Measurements from ENCODE around the gene CADM1. TPM values are rescaled to one million over a fixed set of nuclear protein-coding genes. Genes with fewer than 3 reads are reported as not detected.

The CADM1 gene
- total and polyA plus RNA-seq, 4 donors = 13.0 to 40.6 (median 28.9) TPM

DNA sequence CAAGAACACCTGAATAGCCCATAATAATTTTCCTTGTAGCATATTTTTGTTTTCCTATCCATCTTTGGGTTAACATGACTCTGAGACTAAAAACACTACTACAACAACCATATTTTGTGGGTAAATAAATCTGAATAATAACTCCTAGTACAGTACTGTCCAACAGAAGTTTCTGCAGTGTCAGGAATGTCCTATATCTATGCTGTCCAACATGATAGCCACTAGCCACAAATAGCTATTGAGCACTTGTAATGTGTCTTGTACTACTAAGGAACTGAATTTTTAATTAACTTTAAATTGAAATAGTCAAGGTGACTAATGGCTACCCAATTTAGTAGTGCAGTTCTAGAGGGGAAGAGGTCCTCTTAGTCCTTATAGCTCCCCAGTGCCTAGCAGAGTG is 135.6 kb downstream of the CADM1 start (continued):
- TF ChIP-seq, protein P1, sequence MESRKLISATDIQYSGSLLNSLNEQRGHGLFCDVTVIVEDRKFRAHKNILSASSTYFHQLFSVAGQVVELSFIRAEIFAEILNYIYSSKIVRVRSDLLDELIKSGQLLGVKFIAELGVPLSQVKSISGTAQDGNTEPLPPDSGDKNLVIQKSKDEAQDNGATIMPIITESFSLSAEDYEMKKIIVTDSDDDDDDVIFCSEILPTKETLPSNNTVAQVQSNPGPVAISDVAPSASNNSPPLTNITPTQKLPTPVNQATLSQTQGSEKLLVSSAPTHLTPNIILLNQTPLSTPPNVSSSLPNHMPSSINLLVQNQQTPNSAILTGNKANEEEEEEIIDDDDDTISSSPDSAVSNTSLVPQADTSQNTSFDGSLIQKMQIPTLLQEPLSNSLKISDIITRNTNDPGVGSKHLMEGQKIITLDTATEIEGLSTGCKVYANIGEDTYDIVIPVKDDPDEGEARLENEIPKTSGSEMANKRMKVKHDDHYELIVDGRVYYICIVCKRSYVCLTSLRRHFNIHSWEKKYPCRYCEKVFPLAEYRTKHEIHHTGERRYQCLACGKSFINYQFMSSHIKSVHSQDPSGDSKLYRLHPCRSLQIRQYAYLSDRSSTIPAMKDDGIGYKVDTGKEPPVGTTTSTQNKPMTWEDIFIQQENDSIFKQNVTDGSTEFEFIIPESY (IDR thresholded peaks at IDR 0.05) = no peak

DNA sequence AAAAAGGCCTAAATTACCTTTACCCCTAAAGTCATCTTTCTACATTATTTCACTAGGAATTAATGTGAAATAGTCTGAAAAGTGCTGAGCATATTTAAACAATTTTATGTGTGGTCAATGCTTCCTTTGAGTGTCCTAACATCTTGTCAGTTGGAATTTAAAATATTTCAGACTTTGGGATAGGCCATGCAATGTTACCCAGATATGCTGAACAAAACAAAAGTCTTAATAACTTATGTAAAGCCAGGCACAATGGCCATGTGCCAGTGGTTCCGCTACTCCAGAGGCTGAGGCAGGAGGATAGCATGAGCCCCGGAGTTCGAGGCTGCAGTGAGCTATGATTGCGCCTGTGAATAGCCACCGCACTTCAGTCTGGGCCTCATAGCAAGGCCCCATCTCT is 137.4 kb downstream of the CADM1 start:
- DNase-seq (ENCODE audit: low spot score) = no peak
- Histone ChIP-seq H3K27ac (ENCODE audit: low read depth in 1 of 2, low read length in 2 of 2) (no peak overlapping the region), H3K9me3 (ENCODE audit: control insufficient read depth in 4 of 4, low read length in 3 of 4) (no peaks in the 10 kb centered on the region), H3K9ac (ENCODE audit: low read depth in 1 of 2, low read length in 2 of 2) (no peak overlapping the region), H3K27me3 (ENCODE audit: control insufficient read depth in 4 of 4, insufficient read depth in 4 of 4, low read length in 3 of 4) (no peaks in the 10 kb centered on the region), H3K36me3 (ENCODE audit: control insufficient read depth in 4 of 4, insufficient read depth in 3 of 4, low read depth in 1 of 4, low read length in 3 of 4) (peaks cover 0 to 3% (median 0%) of the 10 kb centered on the region in 4 donors), H3K4me3 (ENCODE audit: low read depth in 1 of 3, low read length in 3 of 3) (no peak overlapping the region), H3K4me1 (ENCODE audit: control insufficient read depth in 4 of 4, insufficient read depth in 4 of 4, low read length in 3 of 4) (no peaks in the 10 kb centered on the region)
- WGBS = 95% methylated on average over 5 of the region's 5 CpGs
- no peak for TF ChIP-seq EGR1 (IDR thresholded peaks at IDR 0.05; ENCODE audit: low read depth in 2 of 2)
- TF ChIP-seq, protein P2, sequence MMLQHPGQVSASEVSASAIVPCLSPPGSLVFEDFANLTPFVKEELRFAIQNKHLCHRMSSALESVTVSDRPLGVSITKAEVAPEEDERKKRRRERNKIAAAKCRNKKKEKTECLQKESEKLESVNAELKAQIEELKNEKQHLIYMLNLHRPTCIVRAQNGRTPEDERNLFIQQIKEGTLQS (IDR thresholded peaks at IDR 0.05) = no peak
- no peak for TF ChIP-seq RAD21 (IDR thresholded peaks at IDR 0.05)
- TF ChIP-seq YY1 (IDR thresholded peaks at IDR 0.05) = no peak
- TF ChIP-seq, protein P3, sequence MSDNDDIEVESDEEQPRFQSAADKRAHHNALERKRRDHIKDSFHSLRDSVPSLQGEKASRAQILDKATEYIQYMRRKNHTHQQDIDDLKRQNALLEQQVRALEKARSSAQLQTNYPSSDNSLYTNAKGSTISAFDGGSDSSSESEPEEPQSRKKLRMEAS (IDR thresholded peaks at IDR 0.05) = no peak
- no peak for TF ChIP-seq RXRA (IDR thresholded peaks at IDR 0.05)
- TF ChIP-seq HNF4G (IDR thresholded peaks at IDR 0.05) = no peak
- TF ChIP-seq TAF1 (conservative IDR thresholded peaks at IDR 0.05) = no peak
- no peak for TF ChIP-seq FOXA2 (IDR thresholded peaks at IDR 0.05)
- no peak for TF ChIP-seq GABPA (IDR thresholded peaks at IDR 0.05 in 1 of 2, conservative IDR thresholded peaks at IDR 0.05 in 1 of 2)
- TF ChIP-seq, protein P4, sequence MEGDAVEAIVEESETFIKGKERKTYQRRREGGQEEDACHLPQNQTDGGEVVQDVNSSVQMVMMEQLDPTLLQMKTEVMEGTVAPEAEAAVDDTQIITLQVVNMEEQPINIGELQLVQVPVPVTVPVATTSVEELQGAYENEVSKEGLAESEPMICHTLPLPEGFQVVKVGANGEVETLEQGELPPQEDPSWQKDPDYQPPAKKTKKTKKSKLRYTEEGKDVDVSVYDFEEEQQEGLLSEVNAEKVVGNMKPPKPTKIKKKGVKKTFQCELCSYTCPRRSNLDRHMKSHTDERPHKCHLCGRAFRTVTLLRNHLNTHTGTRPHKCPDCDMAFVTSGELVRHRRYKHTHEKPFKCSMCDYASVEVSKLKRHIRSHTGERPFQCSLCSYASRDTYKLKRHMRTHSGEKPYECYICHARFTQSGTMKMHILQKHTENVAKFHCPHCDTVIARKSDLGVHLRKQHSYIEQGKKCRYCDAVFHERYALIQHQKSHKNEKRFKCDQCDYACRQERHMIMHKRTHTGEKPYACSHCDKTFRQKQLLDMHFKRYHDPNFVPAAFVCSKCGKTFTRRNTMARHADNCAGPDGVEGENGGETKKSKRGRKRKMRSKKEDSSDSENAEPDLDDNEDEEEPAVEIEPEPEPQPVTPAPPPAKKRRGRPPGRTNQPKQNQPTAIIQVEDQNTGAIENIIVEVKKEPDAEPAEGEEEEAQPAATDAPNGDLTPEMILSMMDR (IDR thresholded peaks at IDR 0.05; ENCODE audit: low read depth, low read length, missing input control) = no peak
- TF ChIP-seq SP1 (IDR thresholded peaks at IDR 0.05) = no peak
- TF ChIP-seq NR2F2 (IDR thresholded peaks at IDR 0.05) = no peak
- no peak for TF ChIP-seq FOXA1 (IDR thresholded peaks at IDR 0.05)
- TF ChIP-seq, protein P5, sequence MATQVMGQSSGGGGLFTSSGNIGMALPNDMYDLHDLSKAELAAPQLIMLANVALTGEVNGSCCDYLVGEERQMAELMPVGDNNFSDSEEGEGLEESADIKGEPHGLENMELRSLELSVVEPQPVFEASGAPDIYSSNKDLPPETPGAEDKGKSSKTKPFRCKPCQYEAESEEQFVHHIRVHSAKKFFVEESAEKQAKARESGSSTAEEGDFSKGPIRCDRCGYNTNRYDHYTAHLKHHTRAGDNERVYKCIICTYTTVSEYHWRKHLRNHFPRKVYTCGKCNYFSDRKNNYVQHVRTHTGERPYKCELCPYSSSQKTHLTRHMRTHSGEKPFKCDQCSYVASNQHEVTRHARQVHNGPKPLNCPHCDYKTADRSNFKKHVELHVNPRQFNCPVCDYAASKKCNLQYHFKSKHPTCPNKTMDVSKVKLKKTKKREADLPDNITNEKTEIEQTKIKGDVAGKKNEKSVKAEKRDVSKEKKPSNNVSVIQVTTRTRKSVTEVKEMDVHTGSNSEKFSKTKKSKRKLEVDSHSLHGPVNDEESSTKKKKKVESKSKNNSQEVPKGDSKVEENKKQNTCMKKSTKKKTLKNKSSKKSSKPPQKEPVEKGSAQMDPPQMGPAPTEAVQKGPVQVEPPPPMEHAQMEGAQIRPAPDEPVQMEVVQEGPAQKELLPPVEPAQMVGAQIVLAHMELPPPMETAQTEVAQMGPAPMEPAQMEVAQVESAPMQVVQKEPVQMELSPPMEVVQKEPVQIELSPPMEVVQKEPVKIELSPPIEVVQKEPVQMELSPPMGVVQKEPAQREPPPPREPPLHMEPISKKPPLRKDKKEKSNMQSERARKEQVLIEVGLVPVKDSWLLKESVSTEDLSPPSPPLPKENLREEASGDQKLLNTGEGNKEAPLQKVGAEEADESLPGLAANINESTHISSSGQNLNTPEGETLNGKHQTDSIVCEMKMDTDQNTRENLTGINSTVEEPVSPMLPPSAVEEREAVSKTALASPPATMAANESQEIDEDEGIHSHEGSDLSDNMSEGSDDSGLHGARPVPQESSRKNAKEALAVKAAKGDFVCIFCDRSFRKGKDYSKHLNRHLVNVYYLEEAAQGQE (IDR thresholded peaks at IDR 0.05) = no peak
- TF ChIP-seq JUND (IDR thresholded peaks at IDR 0.05) = no peak
- TF ChIP-seq HNF4A (conservative IDR thresholded peaks at IDR 0.05) = no peak
- TF ChIP-seq, protein P1 (IDR thresholded peaks at IDR 0.05) = no peak

All from liver (tissue), 9 donors.